ENCODE data around the gene BBLN. TPM values are rescaled to one million over a fixed set of nuclear protein-coding genes. Genes with fewer than 3 reads are reported as not detected.

Gene BBLN
- total RNA-seq, 1 experiment from 2014 or later, result 74.9 TPM

- peak overlapping the region in 2 of 3 experiments; percentile 9 to 96; a peak in 2 of 7 replicates for H3K27ac Mint-ChIP-seq
These were observed 42.6 kb downstream of the BBLN start for GRCh38 chr9:128202648-128203023.

More at GRCh38 chr9:128202648-128203023, 42.6 kb downstream of the BBLN start:
- peak overlapping the region; percentile 68 to 90 for H3K4me3 Mint-ChIP-seq
- no peaks in the 10 kb centered on the region for H3K79me1 ChIP-seq (ENCODE audit: insufficient read depth, low read depth, low read length, poor library complexity, severe bottlenecking)
- no peak overlapping the region for H3T11ph ChIP-seq (ENCODE audit: low read length)
- WGBS (ENCODE audit: extremely low coverage, insufficient read length, low lambda C conversion rate), result no CpG with 5 or more reads among the region's 2 CpGs
- no peaks in the 10 kb centered on the region for H3K79me2 ChIP-seq (ENCODE audit: insufficient read depth, low read length)
- H2BK12ac ChIP-seq (ENCODE audit: insufficient read length, low read depth, low read length), result no peak overlapping the region
- peaks cover 23 to 28% of the 10 kb centered on the region in 2 experiments for H3K4me1 Mint-ChIP-seq
- no peak overlapping the region for H2AFZ ChIP-seq (ENCODE audit: low read length)
- no peak overlapping the region for H2BK120ac ChIP-seq (ENCODE audit: low read depth, low read length, poor library complexity, severe bottlenecking)
- H3K36me3 Mint-ChIP-seq (ENCODE audit: insufficient read depth in 1 of 3, low read depth in 3 of 3), result peaks cover 0 to 1% (median 0%) of the 10 kb centered on the region in 3 experiments; a peak in 1 of 7 replicates
- no peaks in the 10 kb centered on the region for H4K20me1 ChIP-seq (ENCODE audit: control insufficient read depth, insufficient read depth, insufficient read length)
- H3K9ac ChIP-seq (ENCODE audit: extremely low read depth, insufficient read length, low read length), result no peak overlapping the region
- no peak overlapping the region for H2AK5ac ChIP-seq (ENCODE audit: insufficient read length, low read length)
- H3K9me3 ChIP-seq (ENCODE audit: control insufficient read depth, low read depth, low read length), result no peaks in the 10 kb centered on the region
- no peak overlapping the region for H2BK5ac ChIP-seq (ENCODE audit: insufficient read length, low read length)
- DNase-seq, result no peak
- H3K27me3 ChIP-seq (ENCODE audit: insufficient read depth, low read length), result no peaks in the 10 kb centered on the region
- no peak overlapping the region for H3K23ac ChIP-seq (ENCODE audit: insufficient read length, low read depth, low read length)
- H3K23me2 ChIP-seq (ENCODE audit: insufficient read length, low read depth, low read length, poor library complexity, severe bottlenecking), result peaks cover 8% of the 10 kb centered on the region
- H4K91ac ChIP-seq (ENCODE audit: insufficient read length, low read depth, low read length), result no peak overlapping the region
- no peaks in the 10 kb centered on the region for H3K9me3 Mint-ChIP-seq
- no peak overlapping the region for H2BK20ac ChIP-seq (ENCODE audit: low read depth, low read length, poor library complexity, severe bottlenecking)
- peak overlapping the region; percentile 83 for H3K4me2 ChIP-seq (ENCODE audit: insufficient read depth, insufficient read length, low read length)
- no peak overlapping the region for H2BK15ac ChIP-seq (ENCODE audit: low read depth, low read length)
- no peak overlapping the region for H3K27ac ChIP-seq (ENCODE audit: insufficient read length, low read depth, low read length)
- H3K27me3 Mint-ChIP-seq (ENCODE audit: low read depth), result no peaks in the 10 kb centered on the region; the same call in 1 of the 2 replicates
- no peak overlapping the region for H4K8ac ChIP-seq (replicated peaks; ENCODE audit: insufficient read length, low read depth, low read length)
- H3K18ac ChIP-seq (ENCODE audit: insufficient read length, low read depth, low read length), result no peak overlapping the region
- TF ChIP-seq CTCF (conservative IDR thresholded peaks at IDR 0.05), result no peak
- no peak overlapping the region for H3K14ac ChIP-seq (ENCODE audit: insufficient read depth, low read length)
- peaks cover 6% of the 10 kb centered on the region; the same call in 1 of the 2 replicates for H3K4me1 ChIP-seq (ENCODE audit: insufficient read depth, low read length)
- H4K5ac ChIP-seq (ENCODE audit: insufficient read length, low read depth, low read length), result no peak overlapping the region
- H3K56ac ChIP-seq (ENCODE audit: insufficient read length, low read depth, low read length), result no peak overlapping the region
- no peak overlapping the region for H3K4ac ChIP-seq (ENCODE audit: low read depth, low read length)
